ENCODE data around the gene STK32B.

The STK32B gene

DNA sequence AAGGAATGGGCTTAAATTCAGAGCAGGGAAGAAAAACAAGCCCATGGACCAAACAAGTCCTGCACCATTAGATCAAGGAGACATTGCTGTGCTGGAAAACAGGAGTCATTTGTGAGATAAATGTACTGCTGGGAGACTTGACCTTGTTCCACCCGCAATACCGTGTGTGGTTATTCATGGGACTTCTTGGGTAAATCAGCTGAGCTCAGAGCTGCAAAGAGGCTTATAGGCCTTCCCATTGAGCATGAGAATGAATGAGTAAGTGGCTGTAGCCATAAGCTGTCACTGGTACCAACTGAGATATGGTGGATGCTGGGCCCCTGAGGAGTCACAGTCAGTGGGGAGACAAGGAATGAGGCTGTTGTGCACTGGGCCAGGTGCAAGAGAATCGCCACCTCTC, 29.7 kb upstream of the STK32B start:
- Histone ChIP-seq H3K36me3 (ENCODE audit: control insufficient read depth in 1 of 2, insufficient read depth in 2 of 2, low read length in 2 of 2) (no peaks in the 10 kb centered on the region), H3K4me3 (ENCODE audit: low read depth, low read length) (no peak overlapping the region)
- WGBS (ENCODE audit: extremely low coverage, insufficient coverage, insufficient read length): no CpG with 5 or more reads among the region's 3 CpGs

DNA sequence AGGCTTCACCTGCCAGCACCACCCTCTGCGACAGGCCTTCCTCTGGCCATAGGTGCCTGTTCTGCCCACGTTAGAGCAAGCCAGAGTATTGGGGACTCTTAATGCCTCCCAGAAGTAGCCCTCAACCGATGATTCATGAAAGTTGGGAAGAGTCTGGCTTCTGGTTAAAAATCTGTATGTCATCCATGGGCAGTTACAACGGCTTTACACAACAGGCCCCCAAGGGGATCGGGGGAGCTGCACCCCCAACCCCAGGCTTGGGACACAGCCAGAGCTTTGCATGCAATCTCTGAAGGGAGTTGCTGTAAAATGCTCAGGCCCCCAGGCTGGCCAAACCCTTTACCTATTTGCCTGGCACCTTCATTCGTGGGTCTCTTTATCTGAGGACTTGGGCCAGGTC, 26.6 kb upstream of the STK32B start:
- Histone ChIP-seq H2AFZ (ENCODE audit: insufficient read depth, low read length, poor library complexity) (no peak overlapping the region), H3K18ac (ENCODE audit: low read length) (no peak overlapping the region), H3K23ac (ENCODE audit: low read length) (no peak overlapping the region), H3K4me3 (ENCODE audit: low read depth, low read length) (no peak overlapping the region), H3K79me1 (ENCODE audit: low read length) (no peaks in the 10 kb centered on the region), H4K12ac (ENCODE audit: low read depth, low read length) (no peak overlapping the region), H2BK12ac (ENCODE audit: low read length) (no peak overlapping the region), H4K8ac (ENCODE audit: low read depth, low read length) (no peak overlapping the region), H3K79me2 (ENCODE audit: control insufficient read depth, insufficient read depth, low read length, poor library complexity) (no peaks in the 10 kb centered on the region), H2BK120ac (ENCODE audit: insufficient read depth, low read length, poor library complexity) (no peak overlapping the region), H4K91ac (ENCODE audit: low read depth, low read length) (no peak overlapping the region), H2BK5ac (ENCODE audit: low read depth, low read length, poor library complexity) (no peak overlapping the region), H3K14ac (ENCODE audit: low read length) (no peak overlapping the region), H3K9ac (ENCODE audit: low read length) (no peak overlapping the region), H3K36me3 (ENCODE audit: control insufficient read depth in 1 of 2, insufficient read depth in 2 of 2, low read length in 2 of 2) (no peaks in the 10 kb centered on the region), H3K4ac (ENCODE audit: low read depth, low read length) (no peak overlapping the region), H3K4me1 (ENCODE audit: control insufficient read depth in 1 of 2, insufficient read depth in 2 of 2, low read length in 2 of 2) (no peaks in the 10 kb centered on the region), H2AK5ac (ENCODE audit: low read length) (no peak overlapping the region), H3K27me3 (ENCODE audit: insufficient read depth, low read length) (no peaks in the 10 kb centered on the region), H3K4me2 (ENCODE audit: low read length) (no peak overlapping the region), H3K9me3 (ENCODE audit: insufficient read depth, low read depth, low read length) (peaks cover 5% of the 10 kb centered on the region), H3K27ac (ENCODE audit: low read depth, low read length) (no peak overlapping the region)
- no CpG with 5 or more reads among the region's 6 CpGs for WGBS (ENCODE audit: extremely low coverage, insufficient coverage, insufficient read length)
- no peak for DNase-seq

More for the DNA sequence above, 29.7 kb upstream of the STK32B start:
- Histone ChIP-seq H2BK120ac (ENCODE audit: insufficient read depth, low read length, poor library complexity) (no peak overlapping the region), H3K4me2 (ENCODE audit: low read length) (no peak overlapping the region), H4K8ac (ENCODE audit: low read depth, low read length) (no peak overlapping the region), H3K79me2 (ENCODE audit: control insufficient read depth, insufficient read depth, low read length, poor library complexity) (no peaks in the 10 kb centered on the region), H3K23ac (ENCODE audit: low read length) (no peak overlapping the region), H2BK12ac (ENCODE audit: low read length) (no peak overlapping the region), H3K18ac (ENCODE audit: low read length) (no peak overlapping the region), H3K14ac (ENCODE audit: low read length) (no peak overlapping the region), H3K9ac (ENCODE audit: low read length) (no peak overlapping the region), H4K91ac (ENCODE audit: low read depth, low read length) (no peak overlapping the region), H2BK5ac (ENCODE audit: low read depth, low read length, poor library complexity) (no peak overlapping the region), H2AFZ (ENCODE audit: insufficient read depth, low read length, poor library complexity) (no peak overlapping the region), H2AK5ac (ENCODE audit: low read length) (no peak overlapping the region), H3K4ac (ENCODE audit: low read depth, low read length) (no peak overlapping the region), H3K9me3 (ENCODE audit: insufficient read depth, low read depth, low read length) (peaks cover 5% of the 10 kb centered on the region), H3K4me1 (ENCODE audit: control insufficient read depth in 1 of 2, insufficient read depth in 2 of 2, low read length in 2 of 2) (no peaks in the 10 kb centered on the region), H3K27me3 (ENCODE audit: insufficient read depth, low read length) (peaks cover 2% of the 10 kb centered on the region), H4K12ac (ENCODE audit: low read depth, low read length) (no peak overlapping the region), H3K79me1 (ENCODE audit: low read length) (no peaks in the 10 kb centered on the region), H3K27ac (ENCODE audit: low read depth, low read length) (no peak overlapping the region)
- no peak for DNase-seq

- Histone ChIP-seq H4K8ac (ENCODE audit: low read depth, low read length) (no peak overlapping the region), H3K9me3 (ENCODE audit: insufficient read depth, low read depth, low read length) (peaks cover 5% of the 10 kb centered on the region), H4K12ac (ENCODE audit: low read depth, low read length) (no peak overlapping the region), H2AFZ (ENCODE audit: insufficient read depth, low read length, poor library complexity) (no peak overlapping the region), H3K4me3 (ENCODE audit: low read depth, low read length) (no peak overlapping the region), H3K4me1 (ENCODE audit: control insufficient read depth in 1 of 2, insufficient read depth in 2 of 2, low read length in 2 of 2) (no peaks in the 10 kb centered on the region), H3K4me2 (ENCODE audit: low read length) (no peak overlapping the region), H3K79me1 (ENCODE audit: low read length) (no peaks in the 10 kb centered on the region), H2BK120ac (ENCODE audit: insufficient read depth, low read length, poor library complexity) (no peak overlapping the region), H2AK5ac (ENCODE audit: low read length) (no peak overlapping the region), H4K91ac (ENCODE audit: low read depth, low read length) (no peak overlapping the region), H3K36me3 (ENCODE audit: control insufficient read depth in 1 of 2, insufficient read depth in 2 of 2, low read length in 2 of 2) (no peaks in the 10 kb centered on the region), H3K14ac (ENCODE audit: low read length) (no peak overlapping the region), H3K79me2 (ENCODE audit: control insufficient read depth, insufficient read depth, low read length, poor library complexity) (no peaks in the 10 kb centered on the region), H3K23ac (ENCODE audit: low read length) (no peak overlapping the region), H3K9ac (ENCODE audit: low read length) (no peak overlapping the region), H3K27ac (ENCODE audit: low read depth, low read length) (no peak overlapping the region), H2BK5ac (ENCODE audit: low read depth, low read length, poor library complexity) (no peak overlapping the region), H3K18ac (ENCODE audit: low read length) (no peak overlapping the region), H3K4ac (ENCODE audit: low read depth, low read length) (no peak overlapping the region), H3K27me3 (ENCODE audit: insufficient read depth, low read length) (no peaks in the 10 kb centered on the region), H2BK12ac (ENCODE audit: low read length) (no peak overlapping the region)
- WGBS (ENCODE audit: extremely low coverage, insufficient coverage, insufficient read length): no CpG with 5 or more reads among the region's 3 CpGs
- DNase-seq: no peak
Observed at GRCh38 chr4:5026371-5026770, 24.9 kb upstream of the STK32B start.

GRCh38 chr4:5027346-5027745, 23.9 kb upstream of the STK32B start:
- Histone ChIP-seq H3K79me1 (ENCODE audit: low read length) (no peaks in the 10 kb centered on the region), H3K4me1 (ENCODE audit: control insufficient read depth in 1 of 2, insufficient read depth in 2 of 2, low read length in 2 of 2) (no peaks in the 10 kb centered on the region), H3K4ac (ENCODE audit: low read depth, low read length) (no peak overlapping the region), H2BK120ac (ENCODE audit: insufficient read depth, low read length, poor library complexity) (no peak overlapping the region), H2BK5ac (ENCODE audit: low read depth, low read length, poor library complexity) (no peak overlapping the region), H3K14ac (ENCODE audit: low read length) (no peak overlapping the region), H3K9ac (ENCODE audit: low read length) (no peak overlapping the region), H3K18ac (ENCODE audit: low read length) (no peak overlapping the region), H3K4me3 (ENCODE audit: low read depth, low read length) (no peak overlapping the region), H3K27me3 (ENCODE audit: insufficient read depth, low read length) (no peaks in the 10 kb centered on the region), H2AK5ac (ENCODE audit: low read length) (no peak overlapping the region), H3K79me2 (ENCODE audit: control insufficient read depth, insufficient read depth, low read length, poor library complexity) (no peaks in the 10 kb centered on the region), H3K23ac (ENCODE audit: low read length) (no peak overlapping the region), H4K8ac (ENCODE audit: low read depth, low read length) (no peak overlapping the region), H3K9me3 (ENCODE audit: insufficient read depth, low read depth, low read length) (peaks cover 2% of the 10 kb centered on the region), H3K27ac (ENCODE audit: low read depth, low read length) (no peak overlapping the region), H2BK12ac (ENCODE audit: low read length) (no peak overlapping the region), H3K4me2 (ENCODE audit: low read length) (no peak overlapping the region), H2AFZ (ENCODE audit: insufficient read depth, low read length, poor library complexity) (no peak overlapping the region), H3K36me3 (ENCODE audit: control insufficient read depth in 1 of 2, insufficient read depth in 2 of 2, low read length in 2 of 2) (no peaks in the 10 kb centered on the region), H4K91ac (ENCODE audit: low read depth, low read length) (no peak overlapping the region), H4K12ac (ENCODE audit: low read depth, low read length) (no peak overlapping the region)
- DNase-seq: no peak
